SK-N-SH (cell line): Measurements from ENCODE around the gene CAST. TPM values are rescaled to one million over a fixed set of nuclear protein-coding genes. Genes with fewer than 3 reads are reported as not detected.

ENCODE experiments used
- CTCF ChIA-PET: fragments of 300-600, 350-600 bp; formaldehyde crosslinking; extraction: SDS; loops from one replicate; lab custom pipeline; 2021; lab: Yijun Ruan, JAX
- POLR2A ChIA-PET: fragments of 350-600 bp; sonication (Branson Sonifier 250); formaldehyde crosslinking; extraction: SDS; loops from one replicate; lab custom pipeline; 2020; ENCODE audit warnings: antibody characterized with exemption, inconsistent platforms; lab: Yijun Ruan, JAX
- DNase-seq: peaks from one replicate; pipeline ENCODE4 v3.0.0; 2012
- H2AFZ ChIP-seq: fragments of 200-600 bp; sonication (generic); 2 replicates; pipeline ENCODE4 v1.8.1; 2016; ENCODE audit warnings: antibody characterized with exemption, mild to moderate bottlenecking, low read depth
- H3F3A ChIP-seq: fragments of 200-600 bp; sonication (generic); replicated peaks from 2 replicates; pipeline ENCODE3; 2016; ENCODE audit warnings: antibody characterized with exemption, mild to moderate bottlenecking; ENCODE audit not compliant: insufficient read depth
- H3K27ac ChIP-seq, 2 experiments: fragments of 200-500 bp in 1 of 2; fragments of 200-600 bp in 1 of 2; sonication (Bioruptor generic) in 1 of 2; sonication (generic), shearing (Covaris generic) in 1 of 2; 2 replicates each; pipeline versions ENCODE4 v1.5.1 to v1.6.1; 2014 to 2016; ENCODE audit warnings: low read depth in 2 of 2, inconsistent platforms in 1 of 2, low read length in 1 of 2, mild to moderate bottlenecking in 1 of 2, mixed read lengths in 1 of 2
- H3K27me3 ChIP-seq: fragments of 200-600 bp; sonication (generic), shearing (Covaris generic); 2 replicates; pipeline ENCODE4 v1.6.1; 2016; ENCODE audit warnings: mixed run types; ENCODE audit not compliant: insufficient read depth
- H3K36me3 ChIP-seq, 2 experiments: fragments of 200-500 bp in 1 of 2; fragments of 200-600 bp in 1 of 2; sonication (Bioruptor generic) in 1 of 2; sonication (generic) in 1 of 2; replicated peaks in 1 of 2; 2 replicates each; pipeline versions ENCODE3 to v1.5.1; 2014 to 2016; ENCODE audit warnings: low read length in 1 of 2, mild to moderate bottlenecking in 1 of 2; ENCODE audit not compliant: insufficient read depth in 2 of 2, control insufficient read depth in 1 of 2
- H3K4me1 ChIP-seq, 2 experiments: fragments of 200-500 bp in 1 of 2; fragments of 200-600 bp in 1 of 2; sonication (Bioruptor generic) in 1 of 2; sonication (generic), shearing (Covaris generic) in 1 of 2; 2 replicates each; pipeline versions ENCODE4 v1.5.1 to v1.6.1; 2014 to 2016; ENCODE audit warnings: low read depth in 1 of 2, low read length in 1 of 2, mixed run types in 1 of 2; ENCODE audit not compliant: insufficient read depth in 2 of 2, control insufficient read depth in 1 of 2
- H3K4me2 ChIP-seq: fragments of 200-600 bp; sonication (generic), shearing (Covaris generic); 2 replicates; pipeline ENCODE4 v1.6.1; 2017; ENCODE audit warnings: mixed run types
- H3K4me3 ChIP-seq, 2 experiments: fragments of 200-500 bp in 1 of 2; fragments of 200-600 bp in 1 of 2; sonication (Bioruptor generic) in 1 of 2; sonication (generic), shearing (Covaris generic) in 1 of 2; 2 replicates each; pipeline versions ENCODE4 v1.5.1 to v1.8.1; 2014 to 2016; ENCODE audit warnings: low read depth in 2 of 2, inconsistent platforms in 1 of 2, low read length in 1 of 2, mild to moderate bottlenecking in 1 of 2, mixed read lengths in 1 of 2, moderate library complexity in 1 of 2
- H3K79me2 ChIP-seq: fragments of 200-600 bp; sonication (generic); 2 replicates; pipeline ENCODE4 v1.8.1; 2017; ENCODE audit warnings: mild to moderate bottlenecking; ENCODE audit not compliant: insufficient read depth
- H3K9ac ChIP-seq: fragments of 200-600 bp; sonication (generic); 2 replicates; pipeline ENCODE4 v1.6.1; 2017; ENCODE audit warnings: mixed run types
- H3K9me2 ChIP-seq: fragments of 200-600 bp; sonication (generic); 2 replicates; pipeline ENCODE4 v1.6.1; 2017; ENCODE audit warnings: mixed run types
- H3K9me3 ChIP-seq: fragments of 200-600 bp; sonication (generic); 2 replicates; pipeline ENCODE4 v1.6.1; 2017; ENCODE audit warnings: mixed run types, mild to moderate bottlenecking, moderate library complexity
- H4K20me1 ChIP-seq: fragments of 200-600 bp; sonication (generic); 2 replicates; pipeline ENCODE4 v1.6.1; 2017; ENCODE audit warnings: mild to moderate bottlenecking, mixed run types; ENCODE audit not compliant: insufficient read depth
- CHD2 ChIP-seq: fragments of 150-350 bp; IDR thresholded peaks from 2 replicates; pipeline ENCODE4 v1.6.1; 2018; ENCODE audit warnings: low read length; ENCODE audit not compliant: partially characterized antibody
- ELF1 ChIP-seq: IDR thresholded peaks from 2 replicates; pipeline ENCODE4 v1.4.0; 2012
- EP300 ChIP-seq, 2 experiments: IDR thresholded peaks; 2 replicates each; pipeline versions ENCODE4 v1.4.0 to v1.6.1; 2012; ENCODE audit warnings: borderline replicate concordance in 1 of 2, low read depth in 1 of 2, low read length in 1 of 2
- FOSL2 ChIP-seq: IDR thresholded peaks from 2 replicates; pipeline ENCODE4 v1.4.0; 2012; ENCODE audit warnings: low read depth, mild to moderate bottlenecking, moderate library complexity, borderline replicate concordance
- GABPA ChIP-seq: IDR thresholded peaks from 2 replicates; pipeline ENCODE4 v1.4.0; 2012; ENCODE audit warnings: low read depth, mild to moderate bottlenecking
- IRF3 ChIP-seq: fragments of 150-350 bp; IDR thresholded peaks from 2 replicates; pipeline ENCODE4 v1.6.1; 2016; ENCODE audit warnings: mild to moderate bottlenecking, low read depth, low read length
- JUND ChIP-seq: IDR thresholded peaks from 2 replicates; pipeline ENCODE4 v1.4.0; 2012
- NFIC ChIP-seq: IDR thresholded peaks from 2 replicates; pipeline ENCODE4 v1.4.0; 2012; ENCODE audit warnings: borderline replicate concordance
- PBX3 ChIP-seq: IDR thresholded peaks from 2 replicates; pipeline ENCODE4; 2012
- RCOR1 ChIP-seq: fragments of 150-350 bp; IDR thresholded peaks from 2 replicates; pipeline ENCODE4 v1.6.1; 2017; ENCODE audit warnings: antibody characterized with exemption, low read length
- RFX5 ChIP-seq: IDR thresholded peaks from 2 replicates; pipeline ENCODE4 v1.6.1; 2012; ENCODE audit warnings: mild to moderate bottlenecking, improper control_type of control experiment, low read length
- RXRA ChIP-seq: IDR thresholded peaks from 2 replicates; pipeline ENCODE4 v1.4.0; 2012; ENCODE audit warnings: low read depth, mild to moderate bottlenecking, borderline replicate concordance
- SIN3A ChIP-seq: IDR thresholded peaks from 2 replicates; pipeline ENCODE4 v1.6.1; 2012; ENCODE audit warnings: low read depth, mild to moderate bottlenecking, low read length, moderate library complexity, borderline replicate concordance
- TEAD4 ChIP-seq: IDR thresholded peaks from 2 replicates; pipeline ENCODE4 v1.4.0; 2012; ENCODE audit warnings: mild to moderate bottlenecking, borderline replicate concordance; ENCODE audit not compliant: insufficient read depth
- USF1 ChIP-seq: IDR thresholded peaks from 2 replicates; pipeline ENCODE4 v1.4.0; 2012; ENCODE audit warnings: low read depth, borderline replicate concordance
- YY1 ChIP-seq: IDR thresholded peaks from 2 replicates; pipeline ENCODE4 v1.4.0; 2012; ENCODE audit warnings: low read depth, mild to moderate bottlenecking
- ZBTB33 ChIP-seq: IDR thresholded peaks from 2 replicates; pipeline ENCODE4 v1.4.0; 2012; ENCODE audit warnings: low read depth, borderline replicate concordance
- WGBS: methylation state at CpG from one replicate; pipeline ENCODE4 v1.1.6; 2017; ENCODE audit warnings: low lambda C conversion rate; 5-methylcytosine and 5-hydroxymethylcytosine counted together
- polyA plus RNA-seq, 3 experiments: library from polyadenylated mRNA; depleted of rRNA; stranded (reverse); fragments of >200 nt; gene quantifications; 2 replicates each; pipeline ENCODE4 v1.2.3, GENCODE V29; 2012

The CAST gene
- polyA plus RNA-seq, 1 of the 3 experiments (the other 2 are of a cell fraction) = 82.9 TPM

GRCh38 chr5:96771395-96771794 lies 109.2 kb downstream of the CAST start:
- no peak for TF ChIP-seq RCOR1
- TF ChIP-seq YY1 = no peak
- no peak for TF ChIP-seq ZBTB33
- TF ChIP-seq JUND = no peak
- no peak for TF ChIP-seq ELF1
- TF ChIP-seq RFX5 = no peak
- TF ChIP-seq RXRA = no peak
- no peak for TF ChIP-seq IRF3
- no peak for TF ChIP-seq SIN3A
- TF ChIP-seq NFIC = no peak
- TF ChIP-seq TEAD4 = no peak
- TF ChIP-seq EP300 (IDR thresholded peaks at IDR 0.05; ENCODE audit: borderline replicate concordance in 1 of 2, low read depth in 1 of 2, low read length in 1 of 2) = no peak
- TF ChIP-seq FOSL2 = no peak
- no peak for TF ChIP-seq GABPA
- TF ChIP-seq USF1 = no peak
- no peak for TF ChIP-seq CHD2
- TF ChIP-seq PBX3 = no peak
- no peak overlapping the region for H3K9ac ChIP-seq
- no peak overlapping the region for H2AFZ ChIP-seq
- H3K36me3 ChIP-seq = peaks cover 96 to 100% of the 10 kb centered on the region in 2 experiments
- no peaks in the 10 kb centered on the region for H3K9me3 ChIP-seq
- H3K4me1 ChIP-seq = no peaks in the 10 kb centered on the region
- no peak overlapping the region for H3K4me2 ChIP-seq
- H3K4me3 ChIP-seq = no peak overlapping the region
- 100% methylated on average over 1 of the region's 1 CpG for WGBS
- H3F3A ChIP-seq = peaks cover 11% of the 10 kb centered on the region
- DNase-seq = no peak
- no peak overlapping the region for H3K27ac ChIP-seq
- ChIA-PET CTCF (interaction anchor here (0.7 to 2.0 kb wide), 3 partner anchors 8 to 19 kb away, joined by 3 to 7 read pairs (median 4); no protein-coding TSS in a partner anchor), POLR2A (no interaction called here)
- H3K79me2 ChIP-seq = no peaks in the 10 kb centered on the region
- H3K9me2 ChIP-seq = no peaks in the 10 kb centered on the region
- no peaks in the 10 kb centered on the region for H4K20me1 ChIP-seq
- no peaks in the 10 kb centered on the region for H3K27me3 ChIP-seq
